ENCODE results near the gene RPP14.

Gene RPP14

GRCh38 chr3:58358092-58358491 lies 52.0 kb downstream of the RPP14 start:
- no peak for DNase-seq

- no peak for DNase-seq
Observed at GRCh38 chr3:58358808-58359207, 52.8 kb downstream of the RPP14 start.

GRCh38 chr3:58359621-58360020 lies 53.6 kb downstream of the RPP14 start:
- DNase-seq: no peak

GRCh38 chr3:58361866-58362265 lies 55.8 kb downstream of the RPP14 start:
- DNase-seq: no peak

GRCh38 chr3:58366699-58367098 lies 60.7 kb downstream of the RPP14 start:
- DNase-seq: no peak

- no peak for DNase-seq
Observed at GRCh38 chr3:58369038-58369437, 63.0 kb downstream of the RPP14 start.
